H9 (cell line): ENCODE measurements around the gene ENOSF1. TPM values are rescaled to one million over a fixed set of nuclear protein-coding genes. Genes with fewer than 3 reads are reported as not detected.
"Not testable (repeated sequence)": the region's sequence is repeated elsewhere in the genome, so short reads cannot be mapped to it uniquely, and the experiment has no call there.

ENCODE experiments used
- DNase-seq: peaks from one replicate; pipeline ENCODE4 v3.0.0-alpha.2; 2017
- H2AFZ ChIP-seq: one replicate; pipeline ENCODE4 v1.6.1; 2013; ENCODE audit warnings: mild to moderate bottlenecking, low read length, control low read depth, moderate library complexity
- H2AK5ac ChIP-seq: 2 replicates; pipeline ENCODE4 v1.6.1; 2013; ENCODE audit warnings: low read length, control low read depth, mixed read lengths; ENCODE audit not compliant: insufficient read length
- H2BK120ac ChIP-seq: one replicate; pipeline ENCODE4 v1.6.1; 2013; ENCODE audit warnings: low read depth, mild to moderate bottlenecking, low read length, control low read depth, inconsistent platforms; ENCODE audit not compliant: poor library complexity, severe bottlenecking
- H2BK12ac ChIP-seq: 2 replicates; pipeline ENCODE4 v1.6.1; 2013; ENCODE audit warnings: low read length, control low read depth, mixed read lengths, low read depth; ENCODE audit not compliant: insufficient read length
- H2BK15ac ChIP-seq: 2 replicates; pipeline ENCODE4 v1.6.1; 2013; ENCODE audit warnings: low read depth, low read length, control low read depth
- H2BK20ac ChIP-seq: one replicate; pipeline ENCODE4 v1.6.1; 2013; ENCODE audit warnings: low read depth, mild to moderate bottlenecking, low read length, control low read depth, inconsistent platforms; ENCODE audit not compliant: poor library complexity, severe bottlenecking
- H2BK5ac ChIP-seq: 2 replicates; pipeline ENCODE4 v1.6.1; 2013; ENCODE audit warnings: low read length, control low read depth, mixed read lengths; ENCODE audit not compliant: insufficient read length
- H3K14ac ChIP-seq: 2 replicates; pipeline ENCODE4 v1.6.1; 2013; ENCODE audit warnings: low read length, control low read depth; ENCODE audit not compliant: insufficient read depth
- H3K18ac ChIP-seq: 2 replicates; pipeline ENCODE4 v1.6.1; 2013; ENCODE audit warnings: low read depth, mild to moderate bottlenecking, mixed read lengths, low read length, control low read depth; ENCODE audit not compliant: insufficient read length
- H3K23ac ChIP-seq: 2 replicates; pipeline ENCODE4 v1.6.1; 2013; ENCODE audit warnings: low read length, control low read depth, mixed read lengths, low read depth; ENCODE audit not compliant: insufficient read length
- H3K23me2 ChIP-seq: 2 replicates; pipeline ENCODE4 v1.6.1; 2013; ENCODE audit warnings: low read depth, mild to moderate bottlenecking, mixed read lengths, low read length, control low read depth; ENCODE audit not compliant: insufficient read length, poor library complexity, severe bottlenecking
- H3K27ac ChIP-seq: 2 replicates; pipeline ENCODE4 v1.5.1; 2013; ENCODE audit warnings: low read length, control low read depth, mixed read lengths, low read depth; ENCODE audit not compliant: insufficient read length
- H3K27me3 ChIP-seq: 2 replicates; pipeline ENCODE4 v1.6.1; 2013; ENCODE audit warnings: low read length, control low read depth, inconsistent platforms; ENCODE audit not compliant: insufficient read depth
- H3K4ac ChIP-seq: 2 replicates; pipeline ENCODE4 v1.6.1; 2013; ENCODE audit warnings: low read depth, mild to moderate bottlenecking, control low read depth, inconsistent platforms, low read length, moderate library complexity
- H3K4me1 ChIP-seq: 2 replicates; pipeline ENCODE4 v1.6.1; 2013; ENCODE audit warnings: low read length, control low read depth, inconsistent platforms; ENCODE audit not compliant: insufficient read depth
- H3K4me2 ChIP-seq: 2 replicates; pipeline ENCODE4 v1.6.1; 2013; ENCODE audit warnings: low read length, control low read depth, mixed read lengths; ENCODE audit not compliant: insufficient read length, insufficient read depth
- H3K56ac ChIP-seq: 2 replicates; pipeline ENCODE4 v1.6.1; 2013; ENCODE audit warnings: low read depth, mild to moderate bottlenecking, mixed read lengths, low read length, control low read depth; ENCODE audit not compliant: insufficient read length
- H3K79me1 ChIP-seq: 2 replicates; pipeline ENCODE4 v1.6.1; 2013; ENCODE audit warnings: low read depth, mild to moderate bottlenecking, moderate library complexity, low read length, control low read depth, inconsistent platforms; ENCODE audit not compliant: insufficient read depth, poor library complexity, severe bottlenecking
- H3K79me2 ChIP-seq: 2 replicates; pipeline ENCODE4 v1.6.1; 2013; ENCODE audit warnings: low read length, control low read depth, inconsistent platforms; ENCODE audit not compliant: insufficient read depth
- H3K9ac ChIP-seq: 2 replicates; pipeline ENCODE4 v1.6.1; 2013; ENCODE audit warnings: low read length, control low read depth, mixed read lengths; ENCODE audit not compliant: insufficient read length; ENCODE audit errors: extremely low read depth
- H3K9me3 ChIP-seq: one replicate; pipeline ENCODE4 v1.6.1; 2013; ENCODE audit warnings: low read depth, low read length, inconsistent platforms; ENCODE audit not compliant: control insufficient read depth
- H3T11ph ChIP-seq: one replicate; pipeline ENCODE4 v1.6.1; 2013; ENCODE audit warnings: mild to moderate bottlenecking, low read length, control low read depth, inconsistent platforms
- H4K20me1 ChIP-seq: one replicate; pipeline ENCODE4 v1.6.1; 2013; ENCODE audit not compliant: control insufficient read depth, insufficient read length, insufficient read depth
- H4K5ac ChIP-seq: 2 replicates; pipeline ENCODE4 v1.6.1; 2013; ENCODE audit warnings: low read depth, mild to moderate bottlenecking, mixed read lengths, low read length, control low read depth; ENCODE audit not compliant: insufficient read length
- H4K8ac ChIP-seq: replicated peaks from 2 replicates; pipeline ENCODE4 v1.6.1; 2013; ENCODE audit warnings: low read length, control low read depth, mixed read lengths, low read depth; ENCODE audit not compliant: insufficient read length
- H4K91ac ChIP-seq: 2 replicates; pipeline ENCODE4 v1.6.1; 2013; ENCODE audit warnings: low read depth, mild to moderate bottlenecking, moderate library complexity, mixed read lengths, low read length, control low read depth; ENCODE audit not compliant: insufficient read length
- H3K27ac Mint-ChIP-seq, 3 experiments: 2 replicates in 2 of 3; 3 replicates in 1 of 3; pipeline ENCODE4 v1.8.0; 2020 to 2021; ENCODE audit warnings: mixed read lengths in 3 of 3, mild to moderate bottlenecking in 1 of 3, moderate library complexity in 1 of 3
- H3K27me3 Mint-ChIP-seq: 2 replicates; pipeline ENCODE4 v1.8.0; 2021; ENCODE audit warnings: low read depth, mild to moderate bottlenecking, moderate library complexity, mixed read lengths
- H3K36me3 Mint-ChIP-seq, 3 experiments: 2 replicates in 2 of 3; 3 replicates in 1 of 3; pipeline ENCODE4 v1.8.0; 2020 to 2021; ENCODE audit warnings: low read depth in 3 of 3, mixed read lengths in 3 of 3; ENCODE audit not compliant: insufficient read depth in 1 of 3
- H3K4me1 Mint-ChIP-seq, 2 experiments: 2 replicates each; pipeline ENCODE4 v1.8.0; 2020; ENCODE audit warnings: mixed read lengths in 2 of 2
- H3K4me3 Mint-ChIP-seq, 2 experiments: 2 replicates in 1 of 2; 3 replicates in 1 of 2; pipeline ENCODE4 v1.8.0; 2020 to 2021; ENCODE audit warnings: mild to moderate bottlenecking in 2 of 2, mixed read lengths in 2 of 2, moderate library complexity in 1 of 2
- H3K9me3 Mint-ChIP-seq, 2 experiments: 2 replicates in 1 of 2; 3 replicates in 1 of 2; pipeline ENCODE4 v1.8.0; 2020; ENCODE audit warnings: mild to moderate bottlenecking in 2 of 2, mixed read lengths in 2 of 2, moderate library complexity in 1 of 2
- WGBS: extraction: QIAGEN DNeasy Blood & Tissue Kit; methylation state at CpG from one replicate; pipeline ENCODE4 v1.1.7; 2013; ENCODE audit warnings: missing lambda C conversion rate, low lambda C conversion rate, mixed read lengths; ENCODE audit not compliant: insufficient read length; ENCODE audit errors: extremely low coverage; 5-methylcytosine and 5-hydroxymethylcytosine counted together
- long read RNA-seq: library from polyadenylated mRNA; unstranded; transcript quantifications from one replicate; pipeline ENCODE4 v2.0.0, GENCODE V29; 2020
- total RNA-seq: library from RNA; stranded (reverse); gene quantifications from 2 replicates; pipeline ENCODE4 v1.2.1, GENCODE V29; 2021
- TF ChIP-seq, protein P1 (sequence below): fragments of 200-600 bp; sonication (generic); conservative IDR thresholded peaks from 3 replicates; pipeline ENCODE4 v1.8.0; 2021; ENCODE audit warnings: antibody characterized with exemption, mild to moderate bottlenecking

The ENOSF1 gene, protein sequence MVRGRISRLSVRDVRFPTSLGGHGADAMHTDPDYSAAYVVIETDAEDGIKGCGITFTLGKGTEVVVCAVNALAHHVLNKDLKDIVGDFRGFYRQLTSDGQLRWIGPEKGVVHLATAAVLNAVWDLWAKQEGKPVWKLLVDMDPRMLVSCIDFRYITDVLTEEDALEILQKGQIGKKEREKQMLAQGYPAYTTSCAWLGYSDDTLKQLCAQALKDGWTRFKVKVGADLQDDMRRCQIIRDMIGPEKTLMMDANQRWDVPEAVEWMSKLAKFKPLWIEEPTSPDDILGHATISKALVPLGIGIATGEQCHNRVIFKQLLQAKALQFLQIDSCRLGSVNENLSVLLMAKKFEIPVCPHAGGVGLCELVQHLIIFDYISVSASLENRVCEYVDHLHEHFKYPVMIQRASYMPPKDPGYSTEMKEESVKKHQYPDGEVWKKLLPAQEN
- total RNA-seq = 37.9 and 40.3 TPM in 2 replicates
- long read RNA-seq, transcript ENOSF1-201 (16 exons, 1,867 nt) = major isoform, 54 of 125 reads
- long read RNA-seq, partial matches to known transcripts = 4 of 125 reads
- long read RNA-seq, other reads (novel, unspliced or antisense) = 62 of 125 reads

DNA sequence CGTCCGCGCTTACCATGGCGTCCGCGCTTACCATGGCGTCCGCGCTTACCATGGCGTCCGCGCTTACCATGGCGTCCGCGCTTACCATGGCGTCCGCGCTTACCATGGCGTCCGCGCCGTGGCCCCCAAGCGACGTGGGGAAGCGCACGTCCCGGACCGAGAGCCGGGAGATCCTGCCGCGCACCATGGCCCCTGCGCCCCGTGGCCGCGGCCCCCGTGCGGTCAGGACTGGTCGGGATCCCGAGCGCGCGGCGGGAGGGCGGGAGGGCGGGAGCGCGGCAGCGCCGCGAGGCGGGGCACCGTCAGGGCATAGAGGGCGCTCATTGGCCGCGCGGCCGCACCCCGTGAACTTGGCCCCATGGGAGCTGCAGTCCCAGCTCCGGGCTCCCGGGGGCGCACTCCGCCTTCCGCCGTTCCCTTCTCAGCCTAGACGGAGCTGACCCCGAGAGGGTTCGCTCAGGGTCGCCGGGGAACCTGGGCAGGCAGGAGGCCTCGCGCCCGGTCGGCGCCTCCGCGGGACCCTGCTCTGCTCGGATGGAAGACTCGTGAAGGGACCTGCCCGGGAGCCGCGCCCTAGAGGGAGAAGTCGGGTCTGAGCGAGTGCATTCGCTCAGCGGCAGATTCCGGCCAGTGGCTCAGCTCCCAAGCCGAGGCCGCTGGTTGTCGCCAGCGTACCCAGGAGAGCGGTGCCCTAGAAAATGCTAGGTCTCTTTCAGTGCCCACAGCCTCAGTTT lies at the start of gene ENOSF1:
Gene ENOSF1, minus strand, starts transcription at position 230 of the 734 bp plus-strand sequence. Its CDS starts 43 bp downstream, at position 187.
- H3K14ac ChIP-seq = peak within 1 kb of the TSS; percentile 89
- H3K23ac ChIP-seq = no peak within 1 kb of the TSS
- H3K9me3 ChIP-seq = no peaks in the 10 kb centered on the region
- peak within 1 kb of the TSS; percentile 59 for H2AFZ ChIP-seq
- H2BK20ac ChIP-seq = no peak within 1 kb of the TSS
- no peak within 1 kb of the TSS for H4K8ac ChIP-seq
- H3K4ac ChIP-seq = no peak within 1 kb of the TSS
- H3T11ph ChIP-seq = no peak within 1 kb of the TSS
- peak within 1 kb of the TSS; percentile 77 to 80 for H3K4me3 Mint-ChIP-seq
- H2BK12ac ChIP-seq = no peak within 1 kb of the TSS
- no peak within 1 kb of the TSS for H3K18ac ChIP-seq
- H2AK5ac ChIP-seq = no peak within 1 kb of the TSS
- no peak within 1 kb of the TSS for H2BK15ac ChIP-seq
- H2BK5ac ChIP-seq = no peak within 1 kb of the TSS
- DNase-seq = peak; percentile 94
- H3K27ac ChIP-seq = no peak within 1 kb of the TSS
- peaks cover 8% of the 10 kb centered on the region for H3K23me2 ChIP-seq
- peaks cover 4 to 26% (median 10%) of the 10 kb centered on the region in 3 experiments; a peak in 5 of 7 replicates for H3K36me3 Mint-ChIP-seq
- peak within 1 kb of the TSS in 1 of 3 experiments; percentile 49; a peak in 1 of 7 replicates for H3K27ac Mint-ChIP-seq
- H3K4me1 ChIP-seq = 0 out of 2 replicates have a peak, but pooled peaks cover 2% of the 10 kb centered on the region
- no peak within 1 kb of the TSS for H4K5ac ChIP-seq
- H3K79me1 ChIP-seq = peaks cover 3% of the 10 kb centered on the region
- no peaks in the 10 kb centered on the region for H3K79me2 ChIP-seq
- no peak within 1 kb of the TSS for H4K91ac ChIP-seq
- H3K9me3 Mint-ChIP-seq = peaks cover 3 to 7% of the 10 kb centered on the region in 2 experiments; a peak in 3 of 5 replicates
- H3K27me3 ChIP-seq = no peaks in the 10 kb centered on the region
- H3K56ac ChIP-seq = no peak within 1 kb of the TSS
- peak within 1 kb of the TSS; percentile 57 for H3K9ac ChIP-seq
- H4K20me1 ChIP-seq = no peaks in the 10 kb centered on the region
- TF ChIP-seq, protein P1, sequence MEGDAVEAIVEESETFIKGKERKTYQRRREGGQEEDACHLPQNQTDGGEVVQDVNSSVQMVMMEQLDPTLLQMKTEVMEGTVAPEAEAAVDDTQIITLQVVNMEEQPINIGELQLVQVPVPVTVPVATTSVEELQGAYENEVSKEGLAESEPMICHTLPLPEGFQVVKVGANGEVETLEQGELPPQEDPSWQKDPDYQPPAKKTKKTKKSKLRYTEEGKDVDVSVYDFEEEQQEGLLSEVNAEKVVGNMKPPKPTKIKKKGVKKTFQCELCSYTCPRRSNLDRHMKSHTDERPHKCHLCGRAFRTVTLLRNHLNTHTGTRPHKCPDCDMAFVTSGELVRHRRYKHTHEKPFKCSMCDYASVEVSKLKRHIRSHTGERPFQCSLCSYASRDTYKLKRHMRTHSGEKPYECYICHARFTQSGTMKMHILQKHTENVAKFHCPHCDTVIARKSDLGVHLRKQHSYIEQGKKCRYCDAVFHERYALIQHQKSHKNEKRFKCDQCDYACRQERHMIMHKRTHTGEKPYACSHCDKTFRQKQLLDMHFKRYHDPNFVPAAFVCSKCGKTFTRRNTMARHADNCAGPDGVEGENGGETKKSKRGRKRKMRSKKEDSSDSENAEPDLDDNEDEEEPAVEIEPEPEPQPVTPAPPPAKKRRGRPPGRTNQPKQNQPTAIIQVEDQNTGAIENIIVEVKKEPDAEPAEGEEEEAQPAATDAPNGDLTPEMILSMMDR = peak; percentile 98
- peak within 1 kb of the TSS; percentile 81 for H3K4me2 ChIP-seq
- WGBS = no CpG with 5 or more reads among the region's 91 CpGs
- H3K27me3 Mint-ChIP-seq = peaks cover 5% of the 10 kb centered on the region
- H3K4me1 Mint-ChIP-seq = peaks cover 6 to 7% of the 10 kb centered on the region in 2 experiments
- no peak within 1 kb of the TSS for H2BK120ac ChIP-seq

DNA sequence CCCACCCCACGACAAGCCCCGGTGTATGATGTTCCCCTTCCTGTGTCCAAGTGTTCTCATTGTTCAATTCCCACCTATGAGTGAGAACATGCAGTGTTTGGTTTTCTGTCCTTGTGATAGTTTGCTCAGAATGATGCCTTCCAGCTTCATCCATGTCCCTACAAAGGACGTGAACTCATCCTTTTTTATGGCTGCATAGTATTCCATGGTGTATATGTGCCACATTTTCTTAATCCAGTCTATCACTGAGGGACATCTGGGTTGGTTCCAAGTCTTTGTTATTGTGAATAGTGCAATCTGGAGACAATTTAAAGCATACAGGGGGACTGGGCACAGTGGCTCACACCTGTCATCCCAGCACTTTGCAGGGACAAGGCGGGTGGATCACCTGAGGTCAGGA lies 47.4 kb upstream of the ENOSF1 start:
- not testable (repeated sequence) for H2BK120ac ChIP-seq, H3K4me1 ChIP-seq, H3K79me2 ChIP-seq, H2BK15ac ChIP-seq, H3K27ac ChIP-seq, H3K9ac ChIP-seq, H3K9me3 ChIP-seq, H3K27me3 Mint-ChIP-seq, H3K23ac ChIP-seq, H3K4me1 Mint-ChIP-seq, H4K91ac ChIP-seq, H3K4me3 Mint-ChIP-seq, H3K23me2 ChIP-seq, H3K27me3 ChIP-seq, H2BK20ac ChIP-seq, H2BK12ac ChIP-seq, H4K8ac ChIP-seq, H3T11ph ChIP-seq, H3K27ac Mint-ChIP-seq, H4K20me1 ChIP-seq, H4K5ac ChIP-seq, H2AK5ac ChIP-seq, DNase-seq, H3K4ac ChIP-seq, H3K14ac ChIP-seq, H2BK5ac ChIP-seq, H3K9me3 Mint-ChIP-seq, H3K18ac ChIP-seq, H3K79me1 ChIP-seq, H2AFZ ChIP-seq, H3K4me2 ChIP-seq, H3K56ac ChIP-seq
- WGBS = no CpG with 5 or more reads among the region's 4 CpGs
- peaks cover 0 to 12% (median 8%) of the 10 kb centered on the region in 3 experiments; a peak in 6 of 7 replicates for H3K36me3 Mint-ChIP-seq
